AG04449 (cell line): ENCODE results near the gene DENND1C.

Experiments
- CTCF ChIA-PET: fragments of 350-600 bp; formaldehyde crosslinking; extraction: SDS; loops from one replicate; lab custom pipeline; 2021; ENCODE audit warnings: antibody characterized with exemption; lab: Yijun Ruan, JAX
- POLR2A ChIA-PET: fragments of 400-600, 350-600 bp; formaldehyde crosslinking; extraction: SDS; loops from one replicate; lab custom pipeline; 2020; ENCODE audit warnings: antibody characterized with exemption, inconsistent platforms; lab: Yijun Ruan, JAX
- DNase-seq: peaks from one replicate; pipeline ENCODE4 v3.0.0-alpha.2; 2010; ENCODE audit warnings: low read depth, low spot score
- H3K4me3 ChIP-seq: 2 replicates; pipeline ENCODE4 v1.5.1; 2011; ENCODE audit warnings: low read depth, mild to moderate bottlenecking, control low read depth, low read length
- CTCF ChIP-seq: IDR thresholded peaks from one replicate; pipeline ENCODE4 v1.5.1; 2011; ENCODE audit warnings: mild to moderate bottlenecking, moderate library complexity, low read length, control low read depth, inconsistent platforms; ENCODE audit not compliant: insufficient read depth; ENCODE audit errors: missing control alignments

Gene DENND1C

GRCh38 chr19:6476155-6476895, 5.3 kb downstream of the DENND1C start:
- no peak overlapping the region; the same call in 1 of the 2 replicates for H3K4me3 ChIP-seq
- no peak for TF ChIP-seq CTCF
- ChIA-PET CTCF (interaction anchor here (0.7 to 1.3 kb wide), 4 partner anchors 11 to 260 kb away, joined by 3 to 4 read pairs (median 3); no protein-coding TSS in a partner anchor), POLR2A (no interaction called here)
- no peak for DNase-seq

- ChIA-PET CTCF (interaction anchor here (0.7 to 1.3 kb wide), 4 partner anchors 13 to 261 kb away, joined by 3 to 4 read pairs (median 3); no protein-coding TSS in a partner anchor), POLR2A (no interaction called here)
- no peak for TF ChIP-seq CTCF
- H3K4me3 ChIP-seq = no peak overlapping the region
- DNase-seq = no peak
Observed at GRCh38 chr19:6475321-6476108, 6.1 kb downstream of the DENND1C start.

- TF ChIP-seq CTCF = no peak
- H3K4me3 ChIP-seq = no peak overlapping the region
- no peak for DNase-seq
- POLR2A ChIA-PET = no interaction called here
- CTCF ChIA-PET = no interaction called here
Observed at GRCh38 chr19:6473647-6474046, 7.9 kb downstream of the DENND1C start.

GRCh38 chr19:6472713-6473112, 8.9 kb downstream of the DENND1C start:
- ChIA-PET POLR2A (no interaction called here), CTCF (no interaction called here)
- H3K4me3 ChIP-seq = no peak overlapping the region
- TF ChIP-seq CTCF = no peak
- DNase-seq = no peak

GRCh38 chr19:6471076-6471475, 10.5 kb downstream of the DENND1C start:
- no peak for TF ChIP-seq CTCF
- no peak for DNase-seq
- CTCF ChIA-PET = interaction anchor here (1.2 kb wide), 1 partner anchor 11 kb away, joined by 6 read pairs; the partner anchor contains the start of gene DENND1C
- POLR2A ChIA-PET = no interaction called here
- no peak overlapping the region for H3K4me3 ChIP-seq

GRCh38 chr19:6470173-6470572, 11.4 kb downstream of the DENND1C start:
- POLR2A ChIA-PET = no interaction called here
- CTCF ChIA-PET = no interaction called here
- DNase-seq = no peak
- no peak for TF ChIP-seq CTCF
- no peak overlapping the region for H3K4me3 ChIP-seq
